Activated CD4-positive, alpha-beta T cell treated with anti-CD3 and anti-CD28 coated beads for 4 hours (primary cell): ENCODE results near the gene PTPRN2.
"Not testable (repeated sequence)": the region's sequence is repeated elsewhere in the genome, so short reads cannot be mapped to it uniquely, and the experiment has no call there.

Experiments
- DNase-seq, 2 donors: peaks; one replicate each; pipeline ENCODE4 v3.0.0-alpha.2; 2020

PTPRN2 gene

GRCh38 chr7:157574120-157574825, 1013.4 kb downstream of the PTPRN2 start:
- no peak for DNase-seq

- DNase-seq = no peak
Measured at GRCh38 chr7:157573244-157573643, 1014.4 kb downstream of the PTPRN2 start.

- no peak for DNase-seq
Measured at GRCh38 chr7:157572622-157573021, 1015.0 kb downstream of the PTPRN2 start.

GRCh38 chr7:157570531-157571200, 1017.0 kb downstream of the PTPRN2 start:
- DNase-seq = no peak

GRCh38 chr7:157569967-157570366, 1017.7 kb downstream of the PTPRN2 start:
- no peak for DNase-seq

- peak; percentile 35 to 59 for DNase-seq
Measured at GRCh38 chr7:157568770-157569584, 1018.6 kb downstream of the PTPRN2 start.

- DNase-seq = no peak
Measured at GRCh38 chr7:157568106-157568769, 1019.4 kb downstream of the PTPRN2 start.

- no peak for DNase-seq
Measured at GRCh38 chr7:157567666-157568065, 1020.0 kb downstream of the PTPRN2 start.

GRCh38 chr7:157566631-157567006, 1021.0 kb downstream of the PTPRN2 start:
- no peak for DNase-seq

GRCh38 chr7:157565981-157566630, 1021.5 kb downstream of the PTPRN2 start:
- DNase-seq = no peak

- no peak for DNase-seq
Measured at GRCh38 chr7:157565201-157565626, 1022.4 kb downstream of the PTPRN2 start.

GRCh38 chr7:157564517-157565177, 1023.0 kb downstream of the PTPRN2 start:
- no peak for DNase-seq

- DNase-seq = not testable (repeated sequence)
Measured at GRCh38 chr7:157563467-157564135, 1024.0 kb downstream of the PTPRN2 start.

- not testable (repeated sequence) for DNase-seq
Measured at GRCh38 chr7:157562522-157563398, 1024.9 kb downstream of the PTPRN2 start.

- no peak for DNase-seq
Measured at GRCh38 chr7:157561816-157562410, 1025.7 kb downstream of the PTPRN2 start.

- DNase-seq = no peak
Measured at GRCh38 chr7:157561523-157561785, 1026.2 kb downstream of the PTPRN2 start.

GRCh38 chr7:157560710-157561522, 1026.7 kb downstream of the PTPRN2 start:
- DNase-seq = no peak

- DNase-seq = no peak
Measured at GRCh38 chr7:157560258-157560654, 1027.4 kb downstream of the PTPRN2 start.

- no peak for DNase-seq
Measured at GRCh38 chr7:157559596-157560257, 1027.9 kb downstream of the PTPRN2 start.
